ENCODE data around the gene KIAA0232. TPM values are rescaled to one million over a fixed set of nuclear protein-coding genes. Genes with fewer than 3 reads are reported as not detected.

KIAA0232 gene
- total RNA-seq, 1 experiment from 2014 or later: 28.5 TPM

DNA sequence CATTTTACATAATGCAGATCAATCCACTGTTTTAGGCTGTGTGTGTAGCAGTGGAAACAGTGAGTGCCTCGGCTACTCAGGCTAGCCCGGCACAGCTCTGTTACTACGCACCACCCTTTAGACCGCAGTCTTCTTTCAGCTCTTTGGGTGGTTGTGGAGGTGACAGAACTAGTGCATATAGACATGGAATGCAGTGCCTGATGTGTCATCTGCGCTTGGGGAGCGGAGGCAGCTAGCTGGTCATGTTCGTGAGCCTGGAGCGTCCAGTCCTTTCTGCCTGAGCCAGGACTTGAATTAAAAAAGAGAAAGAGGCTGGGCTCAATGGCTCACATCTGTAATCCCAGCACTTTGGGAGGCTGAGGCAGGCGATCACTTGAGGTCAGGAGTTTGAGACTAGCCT is 131.9 kb downstream of the KIAA0232 start:
- peaks cover 11% of the 10 kb centered on the region for H3K23me2 ChIP-seq (ENCODE audit: insufficient read length, low read depth, low read length, poor library complexity, severe bottlenecking)
- no peak overlapping the region for H3K4me2 ChIP-seq (ENCODE audit: insufficient read depth, insufficient read length, low read length)
- no peak overlapping the region for H3K18ac ChIP-seq (ENCODE audit: insufficient read length, low read depth, low read length)
- H3K23ac ChIP-seq (ENCODE audit: insufficient read length, low read depth, low read length): no peak overlapping the region
- no peak overlapping the region for H4K8ac ChIP-seq (replicated peaks; ENCODE audit: insufficient read length, low read depth, low read length)
- H2BK12ac ChIP-seq (ENCODE audit: insufficient read length, low read depth, low read length): no peak overlapping the region
- no peak for TF ChIP-seq CTCF (conservative IDR thresholded peaks at IDR 0.05)
- no peaks in the 10 kb centered on the region for H3K9me3 ChIP-seq (ENCODE audit: control insufficient read depth, low read depth, low read length)
- H3K4ac ChIP-seq (ENCODE audit: low read depth, low read length): no peak overlapping the region
- no peak overlapping the region for H3K14ac ChIP-seq (ENCODE audit: insufficient read depth, low read length)
- no peak overlapping the region for H2AK5ac ChIP-seq (ENCODE audit: insufficient read length, low read length)
- H4K20me1 ChIP-seq (ENCODE audit: control insufficient read depth, insufficient read depth, insufficient read length): no peaks in the 10 kb centered on the region
- H3K27me3 ChIP-seq (ENCODE audit: insufficient read depth, low read length): no peaks in the 10 kb centered on the region
- H2BK120ac ChIP-seq (ENCODE audit: low read depth, low read length, poor library complexity, severe bottlenecking): no peak overlapping the region
- Mint-ChIP-seq H3K36me3 (ENCODE audit: insufficient read depth in 1 of 3, low read depth in 3 of 3) (no peaks in the 10 kb centered on the region), H3K27ac (no peak overlapping the region; a peak in 2 of 7 replicates), H3K27me3 (ENCODE audit: low read depth) (peaks cover 11% of the 10 kb centered on the region), H3K4me3 (no peak overlapping the region), H3K4me1 (peaks cover 42% of the 10 kb centered on the region in 2 experiments), H3K9me3 (no peaks in the 10 kb centered on the region; a peak in 1 of 5 replicates)
- H2BK20ac ChIP-seq (ENCODE audit: low read depth, low read length, poor library complexity, severe bottlenecking): no peak overlapping the region
- peaks cover 5% of the 10 kb centered on the region; the same call in 1 of the 2 replicates for H3K4me1 ChIP-seq (ENCODE audit: insufficient read depth, low read length)
- no CpG with 5 or more reads among the region's 9 CpGs for WGBS (ENCODE audit: extremely low coverage, insufficient read length, low lambda C conversion rate)
- H2AFZ ChIP-seq (ENCODE audit: low read length): no peak overlapping the region
- peaks cover 2% of the 10 kb centered on the region; the same call in 1 of the 2 replicates for H3K79me2 ChIP-seq (ENCODE audit: insufficient read depth, low read length)
- H3K9ac ChIP-seq (ENCODE audit: extremely low read depth, insufficient read length, low read length): no peak overlapping the region
- no peak for DNase-seq
- H2BK15ac ChIP-seq (ENCODE audit: low read depth, low read length): no peak overlapping the region
- no peak overlapping the region for H4K91ac ChIP-seq (ENCODE audit: insufficient read length, low read depth, low read length)
- no peak overlapping the region for H4K5ac ChIP-seq (ENCODE audit: insufficient read length, low read depth, low read length)
- no peak overlapping the region for H3K27ac ChIP-seq (ENCODE audit: insufficient read length, low read depth, low read length)
- H2BK5ac ChIP-seq (ENCODE audit: insufficient read length, low read length): no peak overlapping the region
- peaks cover 8% of the 10 kb centered on the region for H3K79me1 ChIP-seq (ENCODE audit: insufficient read depth, low read depth, low read length, poor library complexity, severe bottlenecking)
- no peak overlapping the region for H3T11ph ChIP-seq (ENCODE audit: low read length)
- no peak overlapping the region for H3K56ac ChIP-seq (ENCODE audit: insufficient read length, low read depth, low read length)

Data from H9 (cell line).